AML-193 (cell line): ENCODE data around the gene RPRD2.
A peak's percentile ranks its signal among the peaks of the same experiment; 100 is the strongest.
"Not testable (repeated sequence)": the region's sequence is repeated elsewhere in the genome, so short reads cannot be mapped to it uniquely, and the experiment has no call there.

Source experiments
- DNase-seq, 2 experiments: peaks; one replicate each; lab custom pipeline; 2025; lab: John Stamatoyannopoulos, UW

RPRD2 gene

GRCh38 chr1:150363426-150364230 is at the start of gene RPRD2:
Gene RPRD2, plus strand, starts transcription at chr1:150364147. Its CDS starts 568 bp downstream, at chr1:150364715.
- peak; percentile 97 to 99 for DNase-seq

GRCh38 chr1:150314691-150315090 is 49.3 kb upstream of the RPRD2 start:
- DNase-seq = not testable (repeated sequence)

- no peak for DNase-seq
Measured at GRCh38 chr1:150320667-150320978, 43.3 kb upstream of the RPRD2 start.

- no peak for DNase-seq
Measured at GRCh38 chr1:150321826-150322166, 42.2 kb upstream of the RPRD2 start.

GRCh38 chr1:150322310-150322709 is 41.6 kb upstream of the RPRD2 start:
- DNase-seq = peak; percentile 79 to 86

GRCh38 chr1:150332651-150333290 is 31.2 kb upstream of the RPRD2 start:
- DNase-seq = no peak

- no peak for DNase-seq
Measured at GRCh38 chr1:150346316-150346715, 17.6 kb upstream of the RPRD2 start.

GRCh38 chr1:150352866-150353265 is 11.1 kb upstream of the RPRD2 start:
- no peak for DNase-seq

- DNase-seq = no peak
Measured at GRCh38 chr1:150362721-150363425, 1.1 kb upstream of the RPRD2 start.

GRCh38 chr1:150364231-150365003 is 470 bp downstream of the RPRD2 start:
- peak; percentile 43 to 46 for DNase-seq

GRCh38 chr1:150365941-150366340 is 2.0 kb downstream of the RPRD2 start:
- peak; percentile 17 to 23 for DNase-seq

- DNase-seq = no peak
Measured at GRCh38 chr1:150366416-150367296, 2.7 kb downstream of the RPRD2 start.

- DNase-seq = no peak
Measured at GRCh38 chr1:150371110-150371509, 7.2 kb downstream of the RPRD2 start.

- DNase-seq = no peak
Measured at GRCh38 chr1:150372580-150372979, 8.6 kb downstream of the RPRD2 start.

GRCh38 chr1:150376110-150376509 is 12.2 kb downstream of the RPRD2 start:
- no peak for DNase-seq

GRCh38 chr1:150383631-150384324 is 19.8 kb downstream of the RPRD2 start:
- DNase-seq = no peak

- no peak for DNase-seq
Measured at GRCh38 chr1:150385537-150386445, 21.8 kb downstream of the RPRD2 start.

- DNase-seq = no peak
Measured at GRCh38 chr1:150386592-150386991, 22.6 kb downstream of the RPRD2 start.

GRCh38 chr1:150387200-150387599 is 23.3 kb downstream of the RPRD2 start:
- peak; percentile 10 to 19 for DNase-seq

- no peak for DNase-seq
Measured at GRCh38 chr1:150388241-150388640, 24.3 kb downstream of the RPRD2 start.
